ENCODE results near the gene ACTG1. TPM values are rescaled to one million over a fixed set of nuclear protein-coding genes. Genes with fewer than 3 reads are reported as not detected.

Gene ACTG1
- polyA plus RNA-seq (2013, experiment 1 of 2; ENCODE audit: insufficient read length) = 6,288 TPM
- polyA plus RNA-seq (2013, experiment 2 of 2; ENCODE audit: insufficient read length) = 6,741 TPM

DNA sequence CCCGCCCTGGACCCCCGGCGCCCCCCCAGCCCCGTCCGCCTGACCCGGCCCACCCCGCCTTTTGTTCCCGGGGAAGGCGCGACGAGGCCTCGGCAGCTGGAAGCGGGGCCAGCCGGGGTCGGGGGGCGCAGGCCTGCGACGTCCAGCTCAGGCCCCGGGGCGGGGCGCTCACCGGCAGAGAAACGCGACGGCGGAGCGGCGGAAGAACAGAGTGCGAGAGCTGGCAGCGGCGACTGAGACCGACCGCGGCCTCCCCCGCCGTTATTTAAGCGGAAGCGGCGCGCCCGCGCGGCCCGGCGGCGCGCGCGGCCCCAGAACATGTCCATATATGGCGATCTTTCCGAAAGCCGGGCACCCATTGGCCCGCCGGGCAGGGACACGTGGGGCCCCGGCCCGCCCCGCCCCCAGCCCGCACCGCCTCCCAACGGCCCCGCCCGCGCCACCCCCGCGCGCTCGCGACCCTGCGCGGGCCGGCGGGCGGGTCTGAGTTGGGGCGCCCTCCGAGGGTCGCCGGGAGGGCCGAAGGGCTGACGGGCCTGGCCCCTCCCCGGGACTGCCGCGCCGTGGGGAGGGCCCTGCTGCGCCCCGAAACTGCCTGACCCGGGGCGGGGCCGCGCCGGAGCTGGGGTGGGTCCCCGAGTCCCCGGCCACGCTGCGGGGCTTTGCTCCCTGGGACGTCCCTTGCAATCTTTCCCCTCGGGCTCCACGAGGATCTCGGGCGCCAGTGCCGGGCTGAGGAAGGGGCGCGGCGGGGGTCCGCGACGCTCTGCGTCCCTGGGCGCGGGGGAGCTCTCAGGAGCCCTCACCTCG is at the start of gene ACTG1:
TSS of gene ACTG1 (minus strand) at position 238 of the 810 bp plus-strand sequence. CDS start 445 bp downstream, outside the sequence.
- DNase-seq = peak; percentile 96

DNA sequence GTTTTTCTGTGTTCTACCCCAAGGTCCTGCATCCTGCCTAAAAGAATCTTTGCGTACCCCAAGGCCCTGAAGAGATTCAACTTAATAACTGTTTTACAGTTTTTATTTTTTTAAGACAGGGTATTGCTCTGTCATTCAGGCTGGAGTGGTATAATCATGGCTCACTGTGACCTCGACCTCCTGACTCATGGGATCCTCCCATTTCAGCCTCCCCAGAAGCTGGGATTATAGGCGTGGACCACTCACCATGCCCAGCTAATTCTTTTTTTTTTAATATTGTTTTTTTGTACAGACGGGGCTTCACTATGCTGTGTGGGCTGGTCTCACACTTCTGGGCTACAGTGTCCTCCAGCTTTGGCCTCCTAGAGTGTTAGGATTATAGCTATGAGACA is 48.9 kb upstream of the ACTG1 start:
- DNase-seq = no peak

DNA sequence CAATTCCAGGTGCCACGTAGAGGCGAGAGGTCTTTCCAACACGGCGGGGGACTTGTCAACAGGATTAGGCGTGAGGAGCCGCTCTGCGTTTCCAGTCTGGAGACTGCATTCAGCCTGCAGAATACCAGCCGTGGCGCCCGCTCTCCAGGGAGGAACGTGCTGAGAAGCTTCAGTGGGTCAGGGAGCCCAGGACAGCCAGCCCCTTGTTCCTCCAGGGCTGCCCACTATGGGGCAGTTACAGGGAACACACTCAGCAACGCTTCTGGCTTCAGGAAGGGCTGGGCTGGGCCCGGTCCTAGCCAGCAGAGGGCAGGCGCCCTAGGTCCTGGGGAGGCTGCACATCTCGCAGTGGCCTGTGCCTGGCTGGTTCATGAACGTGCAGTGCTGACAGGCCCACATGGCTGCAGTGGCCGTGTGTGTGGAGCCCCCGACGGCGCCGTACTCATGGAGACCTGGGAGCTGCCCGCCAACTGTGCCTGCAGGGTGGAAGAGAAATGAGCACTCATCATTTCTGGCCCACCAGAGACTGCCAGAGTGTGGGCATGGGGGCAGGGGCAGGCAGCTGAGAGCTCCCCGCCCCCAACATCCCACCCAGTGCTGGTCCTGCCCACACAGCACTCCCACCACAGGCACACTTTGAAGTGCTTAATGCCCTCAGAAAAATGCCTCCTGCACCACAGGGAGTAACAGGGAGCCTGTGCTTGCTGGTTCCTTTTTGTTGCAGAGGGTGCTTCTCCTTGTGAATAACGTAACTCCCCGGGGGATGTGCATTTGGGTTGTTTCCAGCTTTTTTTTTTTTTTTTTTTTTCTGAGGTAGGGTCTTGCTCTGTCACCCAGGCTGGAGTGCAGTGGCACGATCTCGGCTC is 46.6 kb upstream of the ACTG1 start:
- DNase-seq = no peak

DNA sequence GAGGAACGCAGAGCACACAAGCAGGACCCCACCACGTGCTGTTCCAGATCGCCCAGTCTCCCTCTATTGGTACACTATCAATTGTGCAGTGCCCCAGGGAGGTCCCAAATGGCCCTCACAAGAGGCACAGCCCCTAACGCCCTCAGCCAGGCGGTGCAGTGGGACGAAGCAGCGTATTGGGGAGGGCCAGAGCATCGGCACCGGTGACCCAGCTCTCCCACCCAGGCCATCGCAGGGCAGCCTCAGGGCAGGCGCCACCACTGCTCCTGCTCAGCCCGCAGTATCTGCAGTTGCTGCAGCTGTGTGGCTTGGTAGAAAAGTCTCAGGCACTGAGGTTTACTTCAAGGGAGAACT is 45.5 kb upstream of the ACTG1 start:
- DNase-seq = no peak

DNA sequence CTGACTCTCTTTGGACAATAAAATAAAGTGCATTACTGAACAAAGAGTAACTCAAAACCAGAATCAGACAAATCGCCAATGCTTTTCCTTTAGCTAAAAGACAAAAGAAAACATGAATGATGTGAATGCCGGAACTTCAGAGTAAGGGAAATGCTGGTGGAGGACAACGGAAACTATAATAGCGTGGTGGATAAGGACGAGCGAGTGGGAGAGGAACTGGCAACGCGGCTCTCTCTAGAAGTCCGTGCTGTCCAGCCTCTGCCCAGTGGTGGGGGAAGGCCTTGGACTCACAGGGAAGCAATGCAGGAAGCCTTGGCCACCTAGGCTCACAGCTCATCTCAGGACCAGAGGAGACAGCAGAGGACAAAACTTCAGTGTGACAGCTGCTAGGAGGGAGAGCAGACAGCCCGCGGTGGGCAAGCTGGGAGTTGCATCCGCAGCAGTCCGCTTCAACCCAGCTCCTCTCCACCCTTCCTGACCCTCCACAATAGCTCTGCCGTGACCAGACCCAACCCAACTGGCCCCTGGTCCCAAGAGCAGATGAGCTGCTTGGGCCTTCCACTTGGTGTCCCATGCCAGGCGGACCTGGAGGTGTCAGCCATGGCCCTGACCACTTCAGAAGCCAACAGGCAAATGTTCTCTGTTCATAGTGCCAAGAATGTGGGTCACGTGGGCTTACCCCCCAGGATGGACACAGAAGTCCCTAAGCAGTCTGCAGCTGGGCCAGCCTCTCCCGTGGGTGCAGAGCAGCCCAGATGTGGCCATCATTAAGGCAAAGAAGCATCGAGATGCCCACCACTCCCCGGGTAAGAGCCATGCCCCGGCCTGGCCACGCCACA is 44.9 kb upstream of the ACTG1 start:
- no peak for DNase-seq

DNA sequence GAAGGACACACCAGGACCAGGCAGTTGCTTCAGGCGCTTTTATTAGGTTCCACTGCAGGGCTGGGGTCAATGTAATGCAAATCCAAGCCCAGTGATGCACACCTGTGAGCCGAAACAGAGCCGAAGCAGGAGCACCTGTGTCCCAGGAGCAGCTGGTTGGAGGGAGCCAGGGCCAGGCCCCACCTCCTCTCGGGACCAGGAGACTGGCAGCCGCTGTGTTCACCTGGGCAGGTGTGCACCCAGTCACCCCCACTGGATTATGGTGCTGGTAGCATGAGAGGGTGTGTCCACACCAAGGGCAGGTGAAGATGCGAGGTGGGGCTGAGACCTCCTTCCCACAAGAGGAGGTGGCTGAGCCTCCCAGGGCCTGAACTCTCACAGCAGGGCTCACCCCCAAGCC is 44.3 kb upstream of the ACTG1 start:
- DNase-seq = no peak

DNA sequence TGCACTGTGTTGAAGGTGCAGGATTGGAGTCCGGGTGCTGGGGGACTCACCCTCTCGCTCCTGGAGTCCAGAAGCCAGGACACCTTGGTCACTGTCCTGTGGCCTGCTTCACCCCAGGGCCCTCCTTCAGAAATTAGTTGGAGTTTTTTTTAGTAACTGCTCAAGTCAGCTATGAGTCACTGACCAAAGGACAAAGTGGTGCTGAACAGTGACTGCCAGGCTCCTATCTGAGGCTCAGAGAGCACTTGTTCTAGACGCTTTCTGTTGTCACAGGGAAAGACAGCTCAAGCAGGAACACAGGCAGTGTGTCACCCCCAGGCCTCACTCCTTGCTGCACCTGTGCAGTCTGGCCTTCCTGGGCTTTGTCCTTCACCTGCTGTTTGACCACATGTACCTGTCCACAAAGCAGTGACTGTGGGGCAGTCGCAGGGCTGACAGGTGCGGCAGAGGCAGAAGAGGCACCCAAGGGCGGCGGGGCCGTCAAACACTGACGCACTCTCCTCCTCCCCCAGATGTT is 43.6 kb upstream of the ACTG1 start:
- no peak for DNase-seq

DNA sequence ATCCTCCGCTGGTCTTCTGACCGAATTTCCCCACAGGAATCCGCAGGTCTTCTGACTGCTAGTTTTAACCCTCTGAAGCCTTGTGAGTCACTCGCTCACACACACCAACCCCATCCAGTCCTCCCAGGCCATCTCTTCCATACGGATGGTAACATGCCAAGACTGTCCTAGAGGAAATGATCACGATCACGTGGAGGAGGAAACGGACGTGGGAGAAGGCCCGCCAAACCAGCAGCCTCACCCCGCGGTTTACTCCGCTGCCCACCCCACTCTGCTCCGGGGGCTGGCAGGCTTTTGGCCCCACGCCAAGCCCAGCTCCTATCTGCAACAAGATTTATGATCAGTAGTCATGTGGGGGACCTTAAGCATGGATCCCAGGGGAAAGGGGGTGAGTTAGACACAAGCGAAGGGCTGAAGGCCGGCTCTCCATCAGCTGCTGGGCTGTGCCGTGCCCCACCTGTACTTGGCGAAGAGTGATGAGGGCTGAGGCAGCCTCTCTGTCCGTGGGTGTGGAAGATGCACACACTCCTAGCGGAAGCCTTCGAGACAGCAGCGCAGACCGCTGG is 41.1 kb upstream of the ACTG1 start:
- DNase-seq = peak; percentile 97

DNA sequence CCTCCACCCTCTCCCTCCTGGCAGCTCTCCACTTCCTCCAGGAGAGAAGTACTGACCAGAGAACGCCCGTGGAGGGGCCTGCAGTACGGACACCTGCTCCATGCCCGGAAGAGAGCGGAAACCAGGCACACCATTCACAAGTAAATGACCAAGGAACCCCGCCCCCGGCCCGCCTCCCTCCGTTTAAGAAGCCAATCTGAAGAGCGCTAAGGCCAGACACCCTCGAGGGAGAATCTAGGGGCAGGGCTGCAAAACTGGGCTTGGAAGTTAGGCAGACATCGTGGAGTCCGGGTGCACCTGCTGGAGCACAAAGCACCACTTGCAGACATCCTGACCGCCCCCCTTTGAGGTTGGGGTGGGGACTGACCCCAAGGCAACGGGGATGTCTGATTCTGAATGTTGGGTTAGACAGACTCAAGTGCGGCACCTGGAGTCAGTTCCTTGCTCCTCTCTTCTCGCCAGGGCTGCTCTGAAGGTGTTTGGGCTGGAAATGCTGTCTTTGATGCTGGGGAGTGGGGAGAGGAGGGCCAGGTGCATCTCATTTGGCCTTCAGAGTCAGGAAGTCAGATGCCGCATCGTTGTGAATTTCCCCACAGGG is 40.5 kb upstream of the ACTG1 start:
- peak; percentile 75 for DNase-seq

DNA sequence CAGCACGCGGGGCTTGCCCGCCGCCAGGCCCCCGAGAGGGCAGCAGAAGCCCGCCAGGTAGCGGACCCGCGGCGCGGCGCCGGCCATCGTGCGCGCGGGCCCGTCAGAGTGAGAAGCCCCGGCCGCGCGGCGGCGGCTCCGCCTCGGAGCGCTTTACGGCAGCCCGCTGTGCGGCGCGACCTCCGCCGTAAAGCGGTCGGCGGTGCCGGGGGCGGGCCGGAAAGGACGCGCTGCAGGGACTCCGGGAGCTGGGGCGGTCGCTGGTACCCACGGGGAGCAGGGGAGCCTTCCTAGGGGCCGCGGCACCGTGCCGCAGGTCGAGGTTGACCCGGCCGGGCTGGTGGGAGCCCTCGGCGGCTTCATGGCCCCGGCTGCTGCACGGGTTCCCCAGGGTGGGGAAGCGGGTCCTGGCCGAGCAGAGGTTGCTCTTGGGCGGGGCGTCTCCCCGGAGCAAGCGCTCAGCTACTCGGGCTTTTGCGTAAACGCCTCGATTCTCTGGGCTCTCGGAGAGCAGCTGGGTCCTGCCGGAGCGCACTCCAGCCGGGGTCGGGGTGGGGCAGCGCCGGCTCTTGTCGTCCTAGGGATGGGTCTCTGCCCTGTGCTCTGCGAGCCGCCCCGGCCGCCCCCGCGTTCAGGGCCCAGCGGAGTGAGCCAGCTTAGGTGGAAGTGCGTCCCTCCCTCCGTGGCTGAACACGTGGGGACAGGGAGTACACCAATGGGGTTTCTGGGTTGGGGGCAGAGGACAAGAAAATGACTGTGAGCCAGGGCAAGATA is 39.8 kb upstream of the ACTG1 start, which contains the start of gene FAAP100:
TSS of gene FAAP100 (minus strand) at position 110 of the 774 bp plus-strand sequence. CDS start at position 87, 23 bp downstream.
- DNase-seq = peak; percentile 78

DNA sequence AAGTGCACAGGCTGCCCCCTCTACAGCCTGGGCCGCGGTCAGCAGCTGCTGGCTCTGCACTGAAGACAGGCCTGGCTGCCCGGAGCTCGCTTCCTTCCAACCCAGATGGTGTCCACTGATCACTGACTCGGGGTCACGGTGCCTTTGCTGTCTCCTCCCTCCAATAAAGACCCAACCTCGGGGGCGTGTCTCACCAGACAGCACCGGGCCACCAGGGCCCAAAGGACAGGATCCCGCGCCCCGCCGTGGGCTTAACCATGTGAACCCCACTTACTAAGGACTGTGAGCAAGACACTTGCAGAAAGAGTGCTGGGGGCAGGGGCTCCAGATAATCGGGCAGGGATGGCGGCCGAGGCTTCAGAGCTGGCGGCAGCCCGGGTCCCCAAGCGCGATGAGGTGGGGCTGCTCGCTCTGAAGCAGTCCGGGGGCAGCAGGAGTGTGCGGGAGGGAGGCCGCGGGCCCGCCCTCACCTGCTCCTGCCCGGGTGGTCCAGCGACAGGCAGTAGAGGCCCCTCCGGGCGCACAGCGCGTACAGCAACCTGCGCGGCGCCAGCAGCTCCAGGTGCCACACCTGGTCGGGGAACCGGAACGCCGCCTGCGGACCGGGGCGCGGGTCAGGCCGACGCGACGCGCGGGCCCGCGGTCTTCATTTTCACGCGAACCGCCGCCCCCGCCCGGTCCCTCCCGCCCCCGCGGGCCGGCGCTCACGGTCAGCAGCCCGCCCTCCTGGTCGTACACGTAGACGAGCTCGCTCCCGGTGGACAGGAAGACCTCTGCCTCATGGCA is 39.1 kb upstream of the ACTG1 start:
- DNase-seq = no peak

DNA sequence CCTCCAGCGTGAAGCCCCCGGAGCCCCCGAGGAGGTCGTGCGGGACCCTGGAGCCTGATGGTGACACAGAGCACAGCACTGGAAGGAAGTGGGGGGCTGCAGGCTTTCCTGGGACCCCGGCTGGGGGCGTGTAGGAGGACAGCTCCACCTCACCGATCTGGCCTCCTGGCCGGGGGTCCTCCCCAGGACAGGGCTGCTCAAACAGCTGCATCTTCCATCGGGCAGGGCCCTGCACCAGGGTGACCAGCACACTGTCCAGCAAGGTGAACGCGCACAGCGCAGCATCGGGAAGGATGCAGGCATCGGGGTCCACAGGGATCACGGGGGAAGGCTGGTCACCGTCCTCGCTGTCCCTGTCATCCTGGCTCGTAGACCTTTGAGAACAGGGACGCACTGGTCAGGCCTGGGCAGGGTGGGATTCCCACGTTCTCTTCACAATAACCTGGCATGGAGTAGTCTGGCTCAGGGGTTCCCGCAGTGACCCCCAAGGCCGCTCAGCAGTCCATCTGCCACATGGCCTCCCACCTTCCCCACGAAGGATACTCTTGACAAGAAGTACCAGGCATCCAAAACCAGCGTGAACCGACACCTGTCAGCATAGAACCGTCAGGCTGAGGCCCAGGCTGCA is 38.3 kb upstream of the ACTG1 start:
- no peak for DNase-seq

DNA sequence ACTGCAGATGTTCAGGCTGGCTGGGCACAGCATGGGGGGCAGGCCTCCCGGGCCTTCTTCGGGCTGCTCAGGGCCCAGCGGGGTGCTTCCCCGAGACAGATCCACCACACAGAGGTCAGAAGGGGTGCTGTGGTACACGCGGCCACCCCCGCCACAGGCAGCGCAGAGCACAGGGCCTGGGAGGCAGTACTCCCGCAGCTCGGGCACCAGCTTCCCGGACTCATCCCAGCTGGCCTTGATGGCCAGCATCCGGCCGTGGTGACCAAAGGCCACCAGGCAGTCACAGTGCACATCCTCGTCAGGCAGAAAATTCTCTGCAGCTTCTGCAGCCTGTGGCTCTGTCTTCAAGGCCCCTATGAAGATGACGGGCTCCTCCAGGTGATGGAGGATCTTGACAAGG is 37.7 kb upstream of the ACTG1 start:
- no peak for DNase-seq

DNA sequence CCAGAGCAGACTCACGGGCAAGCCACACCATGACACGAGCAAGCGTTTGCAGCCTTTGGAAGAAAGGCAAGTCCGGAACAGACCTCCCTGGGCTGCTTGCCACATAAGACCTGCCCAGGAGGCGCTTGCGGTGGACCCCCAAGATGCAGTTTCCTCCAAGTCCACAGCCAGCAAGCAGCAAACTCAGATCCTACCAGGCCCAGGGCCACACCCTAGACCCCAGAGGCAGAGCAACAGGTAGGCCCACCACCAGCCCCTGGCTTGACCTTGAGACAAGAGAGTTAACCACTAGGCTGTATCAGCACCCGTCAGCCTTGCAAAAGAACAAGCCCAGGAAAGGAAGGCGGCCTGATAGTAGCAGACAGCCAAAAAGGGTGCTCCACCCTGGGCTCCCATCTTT is 37.2 kb upstream of the ACTG1 start:
- DNase-seq = no peak

DNA sequence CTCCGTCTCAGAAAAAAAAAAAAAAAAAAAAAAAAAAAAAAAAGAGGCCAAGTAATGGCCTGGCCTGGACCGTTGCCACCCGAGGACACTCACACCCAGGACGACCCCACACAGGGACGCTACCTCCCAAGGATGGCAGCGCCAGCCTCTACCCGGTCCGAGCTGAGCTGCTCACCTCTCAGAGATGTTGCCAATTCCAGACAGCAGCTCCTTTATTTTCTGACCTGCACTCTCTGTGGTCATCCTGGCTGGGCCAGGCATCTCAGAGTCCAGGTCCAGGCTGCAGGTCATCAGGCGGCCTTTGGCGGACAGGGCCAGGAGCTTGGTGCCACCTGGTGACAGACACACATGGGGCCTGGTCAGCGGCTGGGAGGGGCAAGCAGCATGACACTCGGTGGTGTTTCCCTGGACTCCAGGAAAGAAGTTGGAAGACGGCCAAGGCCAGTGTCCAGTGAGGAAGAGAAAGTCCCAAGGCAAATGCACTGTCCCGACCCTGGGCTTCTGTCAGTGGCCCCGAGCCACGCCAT is 36.5 kb upstream of the ACTG1 start:
- DNase-seq = no peak

DNA sequence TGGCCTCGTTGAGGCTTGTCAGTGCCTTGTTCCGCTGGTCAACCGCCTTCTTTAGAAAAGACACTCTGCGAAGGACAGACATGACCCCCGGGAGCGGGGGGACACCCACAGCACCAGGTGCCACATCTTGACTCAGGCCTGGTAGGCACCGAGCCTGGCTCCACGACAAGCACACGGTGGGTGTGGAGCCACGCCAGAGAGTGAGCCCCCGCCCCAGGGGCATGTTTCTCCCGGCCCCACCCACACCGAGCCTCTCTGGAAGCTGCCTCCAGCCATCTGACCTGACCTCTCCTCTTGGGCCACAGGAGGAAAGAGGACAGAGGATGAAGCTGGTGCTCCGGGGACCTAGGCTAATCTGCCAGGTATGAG is 35.0 kb upstream of the ACTG1 start:
- DNase-seq = no peak

DNA sequence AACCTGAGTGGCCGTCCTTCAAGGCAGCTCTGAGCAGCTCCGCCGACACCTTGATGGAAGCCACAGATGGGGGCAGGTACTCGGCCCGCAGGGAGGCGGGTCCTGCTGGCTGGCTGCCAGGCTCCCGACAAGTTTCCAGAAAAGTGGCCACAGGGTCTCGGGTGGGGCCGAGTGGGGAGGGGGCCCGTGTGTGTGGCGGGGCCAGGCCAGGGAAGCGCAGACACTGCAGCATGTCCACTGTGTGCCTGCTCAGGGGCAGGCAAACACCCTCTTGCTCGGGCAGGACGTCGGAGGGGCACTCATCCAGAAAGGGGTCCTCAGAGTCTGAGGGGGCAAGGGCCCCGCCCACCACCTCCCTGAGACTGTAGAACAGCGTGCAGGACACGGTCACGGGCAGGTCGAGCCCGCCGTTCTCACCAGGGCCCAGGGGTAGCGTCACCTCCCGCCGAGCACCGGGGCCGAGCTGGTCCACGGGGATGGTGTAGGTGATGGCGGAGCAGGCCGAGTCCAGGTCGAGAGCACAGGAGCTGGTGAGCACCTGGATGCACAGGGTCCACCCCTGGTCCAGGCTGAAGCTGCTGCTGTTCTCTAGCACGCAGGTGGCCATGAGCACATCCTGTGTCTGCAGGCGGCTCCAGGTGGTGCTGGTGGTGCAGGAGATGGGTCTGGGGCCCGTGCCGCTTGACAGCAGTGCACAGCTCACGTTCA is 34.5 kb upstream of the ACTG1 start:
- no peak for DNase-seq

DNA sequence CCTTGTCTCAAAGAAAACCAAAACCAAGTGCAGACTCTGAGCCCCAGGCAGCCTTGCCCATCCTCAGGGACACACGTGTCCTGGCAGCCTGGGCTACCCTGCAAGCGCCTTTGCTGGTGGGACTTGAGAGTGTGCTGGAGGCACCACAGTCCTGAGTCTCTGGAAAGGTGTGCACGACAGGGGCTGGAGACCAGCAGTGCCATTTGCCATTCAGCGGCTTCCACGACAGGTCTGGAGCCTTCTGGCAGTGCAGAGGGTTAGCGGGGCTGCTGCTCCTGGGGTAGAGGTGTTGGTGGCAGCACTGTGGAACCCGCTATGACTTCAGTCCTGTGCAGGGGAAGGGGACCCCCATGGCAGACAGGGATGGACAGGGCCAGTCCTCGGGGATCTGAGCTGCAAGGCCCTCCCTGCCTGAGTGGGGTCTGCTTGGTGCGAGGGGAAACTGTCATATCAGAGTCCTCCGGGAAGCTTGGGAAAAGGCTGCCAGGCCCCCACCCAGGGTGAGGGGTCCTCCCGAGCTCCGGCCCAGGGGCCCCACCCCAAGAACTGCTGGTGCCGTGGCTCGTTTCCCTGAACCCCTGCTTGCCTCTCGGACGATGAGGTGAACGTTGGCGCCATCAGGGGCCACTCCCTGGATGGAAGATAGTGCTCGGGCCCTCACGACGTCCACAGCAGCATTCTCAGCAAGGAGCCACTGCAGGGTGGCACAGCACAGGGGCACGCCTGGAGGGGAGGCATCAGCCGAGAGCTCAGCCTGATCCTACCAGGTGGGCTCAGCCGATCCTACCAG is 32.8 kb upstream of the ACTG1 start:
- no peak for DNase-seq
